HG03025 (cell line): ENCODE results near the gene ANAPC4.

ENCODE experiments used
- ATAC-seq: cut with Tn5 transposase; IDR thresholded peaks from one replicate; pipeline ENCODE4 v1.9.1; 2021; ENCODE audit warnings: mild to moderate bottlenecking, moderate library complexity; ENCODE audit not compliant: unreplicated experiment, low FRiP score

The ANAPC4 gene

DNA sequence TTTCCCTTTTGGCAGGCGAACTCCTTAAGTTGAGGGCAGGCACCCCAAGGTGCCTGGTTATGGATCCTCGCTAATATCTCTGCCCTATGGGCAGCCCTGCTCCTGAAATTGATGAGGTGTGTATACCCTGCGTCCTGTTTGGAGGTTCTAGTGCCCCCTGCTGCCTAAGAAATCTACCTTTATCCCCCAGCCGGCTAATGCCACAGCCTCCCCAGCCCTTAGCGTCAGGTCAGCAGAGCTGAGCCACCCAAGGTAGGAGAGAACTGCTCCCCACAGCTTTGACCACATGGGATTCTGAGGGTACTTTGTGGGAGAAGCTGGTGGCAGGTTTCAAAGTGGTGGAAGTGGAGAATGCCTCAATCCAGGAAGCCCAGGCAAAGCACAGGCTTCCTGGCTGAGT is 50.8 kb downstream of the ANAPC4 start:
- no peak for ATAC-seq

DNA sequence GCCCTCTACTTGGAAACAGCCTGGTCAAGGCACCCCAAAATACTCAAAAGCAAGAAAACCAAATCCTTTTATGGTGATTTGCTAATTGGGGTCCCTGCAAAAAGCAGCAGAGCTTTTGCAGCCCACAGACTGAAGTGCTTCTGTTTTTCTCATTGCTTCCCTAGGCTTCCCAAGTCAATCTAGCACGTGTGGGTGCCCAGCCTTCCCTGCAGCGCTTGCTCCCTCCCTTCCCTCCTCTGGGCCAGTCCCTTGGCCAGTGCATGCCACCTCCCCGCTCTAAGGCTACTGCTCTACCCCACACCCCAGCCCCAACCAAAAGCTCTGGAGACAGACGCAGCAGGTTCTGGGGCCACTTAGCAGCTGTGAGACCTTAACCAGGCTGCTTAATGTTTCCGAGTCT is 53.6 kb downstream of the ANAPC4 start:
- ATAC-seq, result no peak

DNA sequence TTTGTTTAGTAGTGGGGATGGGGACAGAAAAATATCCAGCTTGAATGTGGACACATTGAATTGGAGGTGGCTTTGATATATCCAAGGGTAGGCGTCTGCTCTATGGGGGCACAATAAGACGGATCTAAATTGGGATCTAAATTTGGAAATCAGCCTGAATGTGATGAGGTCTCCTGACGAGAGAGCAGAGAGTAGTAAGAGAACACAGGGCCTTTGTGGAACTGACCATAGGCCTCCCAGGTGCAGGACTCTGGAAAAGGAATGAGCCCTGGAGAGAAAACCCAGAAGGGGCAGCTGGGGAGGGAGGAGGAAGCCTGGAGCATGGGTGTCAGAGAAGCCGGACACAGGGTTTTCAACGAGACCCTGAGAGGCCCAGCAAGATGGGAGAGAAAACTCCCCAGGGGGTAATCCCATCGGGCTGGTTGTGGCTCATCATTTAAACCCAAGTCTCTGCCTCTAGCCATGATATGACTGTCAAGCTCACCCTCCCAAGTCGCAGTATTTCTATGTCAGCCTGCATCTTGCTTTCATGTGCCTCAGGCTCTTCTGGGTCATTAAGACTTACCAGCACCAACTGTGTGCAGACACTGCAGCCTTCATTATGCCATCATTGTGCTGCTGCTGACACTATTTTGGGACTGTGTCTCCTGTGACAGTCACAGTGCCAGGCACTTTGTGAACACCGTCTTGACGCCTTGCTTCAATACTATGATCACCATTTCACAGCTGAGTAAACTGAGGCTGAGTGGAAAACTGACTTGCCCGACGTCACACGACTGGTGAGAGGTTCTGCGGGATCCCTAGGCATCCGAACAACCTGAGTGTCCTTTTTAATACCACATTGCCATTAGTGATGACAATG is 57.1 kb downstream of the ANAPC4 start:
- ATAC-seq, result no peak

- no peak for ATAC-seq
Measured at GRCh38 chr4:25437926-25438325, 60.9 kb downstream of the ANAPC4 start.

DNA sequence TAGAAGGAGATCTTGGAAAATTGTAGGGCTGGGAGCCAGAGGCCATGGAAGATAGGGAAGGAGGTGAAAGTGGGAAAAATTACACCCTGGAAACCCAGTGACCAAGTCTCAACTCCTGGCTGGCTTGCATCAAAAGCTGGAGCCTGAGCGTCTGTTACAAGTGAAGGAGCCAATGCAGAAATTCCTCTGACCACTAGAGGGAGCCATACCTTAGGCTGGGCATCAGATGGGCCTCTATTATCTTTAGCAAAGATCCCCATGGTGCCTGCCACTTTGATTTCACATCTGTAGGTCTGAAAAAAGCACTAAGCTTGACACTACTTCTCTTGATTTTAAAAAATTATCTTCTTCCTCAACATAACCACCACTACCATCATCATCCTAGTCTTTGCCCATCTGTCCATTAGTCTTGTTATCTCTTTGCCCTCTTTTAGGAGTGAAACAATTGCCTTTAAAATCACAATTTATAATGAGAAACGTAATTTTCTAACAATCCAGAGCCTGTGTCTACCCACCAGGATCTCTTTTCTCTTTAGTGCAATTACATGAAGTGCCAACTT is 62.9 kb downstream of the ANAPC4 start:
- peak; percentile 79 for ATAC-seq

DNA sequence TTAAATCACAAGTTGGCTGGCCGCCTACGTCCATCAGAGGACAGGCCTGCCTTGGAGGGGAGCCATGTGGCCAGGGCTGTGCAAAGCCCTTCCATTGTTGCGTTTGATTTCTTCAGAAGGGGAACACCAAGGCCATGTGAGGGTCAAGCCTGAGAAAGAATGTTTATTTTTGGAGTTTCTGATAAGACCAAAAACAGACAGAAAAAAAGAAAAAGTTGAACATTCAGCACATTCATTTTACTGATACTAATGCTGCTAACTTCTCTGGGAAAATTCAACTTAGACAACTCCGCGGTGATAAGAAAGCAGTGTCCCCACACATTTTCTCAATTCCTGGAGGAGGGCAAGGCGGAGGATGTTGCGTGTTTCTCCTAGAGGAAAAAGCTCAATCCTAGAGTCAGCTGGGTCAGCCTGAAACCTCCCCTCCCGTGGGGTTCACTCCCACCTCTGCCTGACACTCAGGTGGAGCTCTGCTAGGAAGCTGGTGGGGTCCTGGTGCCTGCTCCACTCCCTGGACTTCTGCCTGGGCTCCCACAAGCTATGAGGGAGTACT is 63.5 kb downstream of the ANAPC4 start:
- no peak for ATAC-seq

DNA sequence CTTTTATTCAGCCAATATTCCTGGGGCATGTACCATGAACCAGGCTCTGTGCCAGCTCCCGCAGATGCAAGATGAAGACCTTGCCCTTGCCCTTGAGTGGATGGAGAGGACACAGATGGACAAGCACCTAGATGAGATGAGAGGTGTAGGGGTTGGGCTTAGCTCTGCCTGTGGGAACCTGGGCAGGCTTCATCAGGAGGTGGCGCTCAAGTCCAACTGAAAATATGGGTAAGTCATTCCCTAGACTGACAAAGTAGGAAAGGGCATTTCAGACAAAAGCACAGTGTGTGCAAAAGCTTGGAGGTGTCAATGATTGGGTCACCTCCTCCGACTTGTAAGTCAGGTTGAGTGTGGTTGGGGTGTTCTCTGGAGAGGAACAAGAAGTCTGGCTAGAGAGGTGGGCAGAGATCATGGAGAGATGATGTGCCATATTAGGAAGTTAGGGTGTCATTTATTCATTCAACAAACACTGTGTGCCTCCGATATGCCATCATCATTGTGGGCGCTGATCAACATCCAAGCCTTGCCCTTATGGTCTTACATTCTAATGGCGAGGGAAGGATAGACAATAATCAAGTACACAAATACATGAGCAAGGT is 64.6 kb downstream of the ANAPC4 start:
- no peak for ATAC-seq

DNA sequence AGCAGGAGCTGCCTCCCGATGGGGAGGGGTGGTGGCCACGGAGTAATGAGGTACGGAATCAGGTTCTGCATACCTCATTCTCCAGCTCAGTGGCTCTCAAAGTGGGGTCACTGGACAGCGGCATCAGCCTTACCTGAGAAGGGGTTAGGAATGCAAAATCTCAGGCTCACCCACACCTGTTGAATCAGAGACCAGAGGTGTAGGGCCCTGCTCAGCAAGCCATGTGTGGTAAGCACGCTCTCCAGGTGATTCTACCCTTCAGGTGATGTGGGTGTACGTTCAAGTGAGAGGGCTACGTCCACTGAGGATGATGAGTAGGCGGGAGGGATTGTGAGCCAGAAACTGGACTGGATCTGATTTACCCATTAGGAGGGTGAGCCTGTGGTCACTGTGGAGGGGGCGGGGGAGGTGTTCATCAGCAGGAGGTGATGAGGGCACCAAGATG is 65.8 kb downstream of the ANAPC4 start:
- no peak for ATAC-seq

DNA sequence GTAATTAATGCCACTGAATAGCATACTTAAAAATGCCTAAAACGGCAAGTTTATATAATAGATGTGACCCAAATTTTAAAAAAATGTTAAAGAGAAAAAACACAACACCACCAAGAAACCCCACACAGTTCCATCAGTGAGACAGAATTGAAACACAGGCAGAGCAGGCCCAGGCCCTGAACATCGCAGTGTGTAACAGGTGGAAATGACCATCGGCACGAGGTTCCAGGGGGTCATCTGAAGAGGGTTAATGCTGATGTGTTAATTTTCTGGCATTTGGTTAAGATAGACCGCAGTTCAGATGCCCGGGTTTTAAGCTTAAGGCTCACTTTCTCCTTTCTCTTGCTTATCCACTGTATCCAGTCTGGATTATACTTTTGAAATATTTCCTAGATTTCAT is 66.8 kb downstream of the ANAPC4 start:
- ATAC-seq, result no peak

DNA sequence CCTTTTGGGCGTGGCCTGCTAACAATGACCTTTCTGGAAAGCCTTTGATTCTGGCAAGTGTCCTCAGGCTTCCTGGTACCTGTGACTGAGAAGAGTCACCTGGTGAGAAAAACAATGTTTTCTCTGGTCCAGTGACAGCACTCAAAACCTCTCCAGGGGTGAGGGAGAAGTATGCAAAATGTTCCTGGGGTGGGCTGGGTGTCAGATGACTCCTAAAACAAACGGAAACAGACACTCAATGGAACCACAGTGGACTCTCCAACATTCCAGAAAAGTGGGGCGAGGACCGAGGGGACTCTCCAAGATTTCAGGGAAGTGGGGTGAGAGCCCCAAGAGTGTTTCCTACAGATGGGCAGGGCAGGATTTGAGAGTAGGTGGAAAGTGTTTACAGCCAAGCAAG is 69.5 kb downstream of the ANAPC4 start:
- no peak for ATAC-seq

DNA sequence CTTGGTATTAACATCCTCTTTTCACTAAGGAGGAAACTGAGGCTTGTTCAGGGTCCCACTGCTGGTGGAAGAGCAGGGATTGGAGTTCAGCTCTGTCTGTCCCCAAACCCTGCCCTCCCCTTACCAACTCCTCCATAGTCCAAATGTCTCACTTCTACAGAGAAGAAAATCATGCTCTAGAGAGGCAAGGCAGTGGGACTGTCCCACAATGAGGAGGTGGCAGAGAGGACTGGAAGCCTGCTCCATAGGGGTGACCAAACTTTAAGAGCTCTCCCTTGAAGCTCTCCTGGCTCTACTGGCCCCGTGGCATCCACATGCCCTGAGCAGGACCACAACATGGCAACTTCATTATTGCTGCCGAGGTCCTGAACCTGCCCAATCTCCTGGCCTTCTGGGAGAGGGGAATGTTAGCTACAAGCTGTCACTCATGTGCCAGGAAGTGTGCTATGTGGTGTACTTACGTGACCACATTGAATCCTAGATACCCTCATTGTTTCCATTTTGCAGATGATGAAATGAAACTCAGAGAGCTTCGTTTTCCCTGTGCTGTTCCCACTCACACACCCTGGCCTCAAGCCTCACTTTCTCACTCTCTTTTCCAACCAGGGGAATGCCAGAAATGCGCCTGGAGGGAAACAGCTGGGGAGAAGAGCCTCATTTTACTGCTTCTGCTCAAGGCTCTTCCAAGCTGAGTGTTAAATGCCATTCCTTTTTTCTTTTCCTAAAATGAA is 71.5 kb downstream of the ANAPC4 start:
- ATAC-seq, result no peak

GRCh38 chr4:25449270-25449669 is 72.2 kb downstream of the ANAPC4 start:
- ATAC-seq, result no peak

- ATAC-seq, result no peak
Measured at GRCh38 chr4:25449688-25450087, 72.6 kb downstream of the ANAPC4 start.

GRCh38 chr4:25450491-25450901 is 73.4 kb downstream of the ANAPC4 start:
- no peak for ATAC-seq

GRCh38 chr4:25451676-25452075 is 74.6 kb downstream of the ANAPC4 start:
- no peak for ATAC-seq

DNA sequence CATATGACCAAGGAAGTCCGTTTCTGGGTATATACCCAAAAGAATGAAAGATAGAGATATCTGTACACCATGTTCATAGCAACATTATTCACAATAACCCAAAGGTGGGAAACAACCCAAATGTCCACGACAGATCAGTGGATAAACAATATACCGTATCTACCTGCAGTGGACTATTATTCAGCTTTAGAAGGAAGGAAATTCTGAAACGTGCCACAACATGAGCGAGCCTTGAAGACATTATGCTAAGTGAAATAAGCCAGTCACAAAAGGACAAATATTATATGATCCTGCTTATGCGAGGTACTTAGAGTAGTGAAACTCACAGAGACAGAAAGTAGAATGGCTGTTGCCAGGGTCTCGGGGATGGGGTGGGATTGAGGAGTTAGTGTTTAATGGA is 75.0 kb downstream of the ANAPC4 start:
- no peak for ATAC-seq

- ATAC-seq, result no peak
Measured at GRCh38 chr4:25454476-25454875, 77.4 kb downstream of the ANAPC4 start.

GRCh38 chr4:25457053-25457715 is 80.1 kb downstream of the ANAPC4 start:
- ATAC-seq, result no peak

DNA sequence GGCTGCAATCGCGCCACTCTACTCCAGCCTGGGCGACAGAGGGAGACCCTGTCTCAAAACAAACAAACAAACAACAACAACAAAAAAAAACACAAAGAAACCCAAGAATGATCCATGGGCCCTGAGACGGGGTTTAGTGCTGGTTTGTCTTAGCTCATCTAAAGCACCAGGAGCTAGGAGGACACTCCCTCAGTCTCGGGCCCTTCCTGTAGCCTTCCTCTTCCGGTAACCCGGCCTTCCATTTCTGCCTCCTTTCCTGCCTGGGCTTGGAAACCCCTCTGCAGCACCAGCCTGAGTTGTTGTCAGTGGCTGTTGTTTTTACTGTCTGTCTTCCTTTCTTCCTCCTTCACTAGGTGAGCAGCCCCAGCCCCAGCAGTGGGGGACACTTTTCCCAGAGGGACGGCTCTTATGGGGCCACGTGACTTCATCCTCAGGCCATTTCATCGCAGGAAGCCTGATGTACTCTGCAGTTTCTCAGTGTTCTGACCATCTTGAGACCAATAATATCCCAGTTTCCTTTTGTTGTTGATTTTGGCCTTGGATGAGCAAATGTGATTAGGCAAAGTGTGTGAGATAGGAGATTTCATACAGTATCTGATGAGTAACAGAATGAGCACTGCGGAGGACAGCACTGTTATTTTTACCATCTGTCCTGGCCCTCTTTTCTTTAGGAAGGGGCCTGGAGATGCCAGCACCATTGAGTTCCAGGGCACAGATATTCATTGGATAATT is 90.1 kb downstream of the ANAPC4 start:
- no peak for ATAC-seq

DNA sequence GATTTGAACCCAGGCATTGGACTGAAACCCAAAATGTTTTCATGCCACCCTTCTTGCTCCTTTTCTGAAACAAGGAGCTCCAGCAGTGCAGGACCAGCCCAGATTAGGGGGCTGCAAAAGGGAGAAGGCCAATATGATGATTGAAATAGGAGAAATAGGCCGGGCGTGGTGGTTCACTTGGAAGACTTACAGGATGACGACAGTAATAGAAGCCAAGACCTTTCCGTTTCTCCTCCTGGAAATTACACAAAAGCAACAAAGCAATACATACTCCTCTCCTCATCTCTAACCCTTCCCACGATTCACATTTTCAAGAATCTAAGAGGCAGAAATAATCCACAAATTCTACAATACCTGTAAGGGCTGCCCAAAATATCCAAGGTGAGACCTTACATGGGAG is 90.8 kb downstream of the ANAPC4 start:
- no peak for ATAC-seq
